HG03064 (cell line): Measurements from ENCODE around the gene NUS1.
"Not testable (repeated sequence)": the region's sequence is repeated elsewhere in the genome, so short reads cannot be mapped to it uniquely, and the experiment has no call there.

Source experiments
- ATAC-seq: cut with Tn5 transposase; IDR thresholded peaks from one replicate; pipeline ENCODE4 v1.9.1; 2021; ENCODE audit warnings: low read depth; ENCODE audit not compliant: unreplicated experiment

Gene NUS1

DNA sequence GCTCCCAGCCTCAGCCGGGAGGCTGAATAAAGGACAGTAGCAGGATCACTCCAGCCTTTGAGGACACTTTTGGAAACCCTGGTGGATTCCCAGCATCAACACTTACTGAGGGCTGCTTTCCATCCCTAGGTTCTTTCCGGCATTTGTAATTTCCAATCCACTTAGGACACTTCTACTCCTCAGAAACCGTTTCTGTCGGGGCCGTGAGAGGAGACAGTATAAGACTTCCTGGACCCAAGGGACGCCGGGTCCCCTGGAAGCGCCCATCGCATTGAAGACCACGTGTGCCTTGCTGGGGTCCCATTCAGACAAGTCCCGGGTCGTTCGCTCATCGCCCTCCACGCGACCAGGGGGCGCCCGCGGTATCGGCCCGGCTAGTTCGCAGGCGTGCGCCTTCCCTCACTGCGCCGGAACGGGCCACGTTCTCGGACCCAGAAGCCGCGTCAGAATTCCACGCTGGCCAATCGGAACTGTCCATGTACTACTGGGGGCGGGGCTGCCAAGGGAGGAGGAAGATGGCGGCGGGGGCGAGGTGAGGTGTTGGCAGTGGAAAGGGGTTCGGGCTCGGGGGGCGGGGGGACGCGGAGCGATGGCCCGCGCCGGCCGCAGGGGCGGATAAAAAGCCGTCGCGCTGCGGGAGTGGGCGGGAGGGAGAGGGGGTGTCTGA, at the start of gene NUS1:
NUS1 (plus strand) TSS at position 479 of the 667 bp plus-strand sequence. CDS start 202 bp downstream, outside the sequence.
- peak; percentile 99 for ATAC-seq

DNA sequence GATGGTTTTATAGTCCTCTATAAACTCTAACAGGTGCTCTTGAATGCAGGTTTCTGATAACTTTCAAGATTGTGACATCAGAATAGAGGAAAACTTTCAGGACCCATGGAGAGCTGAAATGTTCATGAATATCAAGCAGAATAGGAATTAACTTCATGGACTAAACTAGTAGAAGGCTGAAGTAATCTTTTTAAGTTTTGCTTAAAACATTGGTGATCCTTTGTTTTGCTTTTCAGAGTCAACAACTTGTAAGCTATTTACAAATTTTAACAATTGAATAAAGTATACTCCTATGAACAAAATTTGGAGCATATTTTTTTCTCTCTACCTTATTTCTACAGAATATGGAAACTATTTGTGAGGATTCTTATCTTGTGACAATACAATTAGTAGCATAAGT, 47.7 kb upstream of the NUS1 start:
- no peak for ATAC-seq

DNA sequence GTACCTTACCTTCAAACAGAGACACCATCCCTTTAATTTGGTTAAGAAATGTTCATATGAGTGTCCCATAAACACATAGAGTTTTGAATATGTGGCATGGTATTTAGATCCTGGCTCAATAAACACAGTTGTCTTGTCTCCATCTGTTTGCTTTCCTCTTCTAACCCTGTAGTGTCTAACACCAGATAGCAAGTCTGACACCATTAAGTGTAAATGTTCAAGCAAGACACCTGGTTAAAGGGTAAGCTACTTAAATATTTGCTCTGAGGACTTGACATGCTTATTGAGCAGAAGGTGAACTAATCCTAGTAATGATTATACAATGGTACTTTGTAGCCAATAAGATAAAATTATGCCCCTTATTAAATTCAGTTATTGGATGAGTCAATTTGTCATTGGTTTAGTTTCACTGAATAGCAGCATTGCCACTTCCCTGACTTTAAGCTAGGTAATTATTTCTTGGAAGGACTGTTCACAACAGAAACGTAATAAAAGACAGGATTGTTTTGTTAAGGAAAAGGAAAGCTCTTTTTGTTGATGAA, 46.1 kb upstream of the NUS1 start:
- ATAC-seq = no peak

DNA sequence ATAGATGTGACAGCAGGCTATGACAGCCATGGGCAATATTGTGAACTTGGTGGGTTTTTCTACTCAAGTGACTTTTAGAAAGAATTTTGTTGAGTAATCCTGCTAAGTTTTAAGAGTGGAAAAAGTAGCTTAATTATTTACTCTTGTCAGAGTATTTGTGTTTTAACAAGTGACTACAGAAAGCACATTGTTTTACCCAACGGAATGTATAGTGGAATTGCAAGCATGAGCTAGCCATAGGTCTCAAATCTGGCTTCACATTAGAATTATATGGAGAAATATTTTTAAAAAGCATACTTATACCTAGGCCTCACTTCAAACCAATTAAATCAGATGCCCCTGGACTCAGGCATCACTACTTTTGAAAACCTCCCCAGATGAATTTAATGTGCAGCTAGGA, 37.5 kb upstream of the NUS1 start:
- no peak for ATAC-seq

DNA sequence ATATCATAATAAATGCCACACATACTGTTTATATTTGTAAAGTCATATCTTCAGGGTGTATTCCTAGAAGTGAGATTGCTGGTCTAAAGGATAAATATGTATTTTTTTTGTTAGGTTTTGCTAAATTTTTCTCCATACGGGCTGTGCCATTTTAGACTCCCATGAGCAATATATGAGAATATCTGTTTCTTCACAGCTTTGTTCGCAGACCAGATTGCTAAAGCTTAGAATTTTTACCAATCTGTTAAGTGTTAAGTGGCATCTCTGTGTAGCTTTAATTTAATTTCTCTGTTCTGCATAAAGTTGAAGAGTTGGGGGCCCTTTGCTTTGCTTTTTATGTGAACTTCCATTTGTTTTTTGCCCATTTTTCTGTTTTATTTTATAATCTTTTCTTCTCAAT, 32.3 kb upstream of the NUS1 start:
- ATAC-seq = no peak

DNA sequence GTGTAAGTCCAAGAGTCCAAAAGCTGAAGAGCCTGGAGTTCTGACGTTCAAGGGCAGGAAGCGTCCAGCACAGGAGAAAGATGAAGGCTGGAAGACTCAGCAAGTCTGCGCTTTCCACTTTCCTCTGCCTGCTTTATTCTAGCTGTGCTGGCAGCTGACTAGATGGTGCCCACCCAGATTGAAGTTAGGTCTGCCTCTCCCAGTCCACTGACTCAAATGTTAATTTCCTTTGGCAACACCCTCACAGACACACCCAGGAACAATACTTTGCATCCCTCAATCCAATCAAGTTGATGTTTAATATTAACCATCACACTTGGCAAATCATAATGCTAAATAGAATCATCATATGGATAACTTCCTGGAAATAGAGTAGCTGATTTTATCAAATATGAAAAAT, 23.3 kb upstream of the NUS1 start:
- not testable (repeated sequence) for ATAC-seq

DNA sequence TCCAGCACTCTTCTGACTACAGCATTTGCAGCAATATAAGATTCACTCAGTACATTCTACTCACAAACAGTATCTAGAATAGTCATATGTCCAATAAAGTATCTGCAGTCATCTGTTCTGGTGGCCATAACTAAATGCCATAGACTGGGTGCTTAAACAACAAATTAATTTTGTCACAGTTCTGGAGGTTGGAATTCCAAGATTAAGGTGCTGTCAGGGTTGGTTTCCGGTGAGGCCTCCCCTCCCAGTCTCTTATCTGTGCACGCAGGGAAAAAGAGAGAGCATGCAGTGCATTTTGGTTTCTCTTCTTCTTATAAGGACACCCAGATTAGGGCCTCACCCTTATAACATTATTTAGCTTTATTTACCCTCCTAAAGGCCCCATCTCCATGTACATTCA, 21.3 kb upstream of the NUS1 start:
- ATAC-seq = no peak

DNA sequence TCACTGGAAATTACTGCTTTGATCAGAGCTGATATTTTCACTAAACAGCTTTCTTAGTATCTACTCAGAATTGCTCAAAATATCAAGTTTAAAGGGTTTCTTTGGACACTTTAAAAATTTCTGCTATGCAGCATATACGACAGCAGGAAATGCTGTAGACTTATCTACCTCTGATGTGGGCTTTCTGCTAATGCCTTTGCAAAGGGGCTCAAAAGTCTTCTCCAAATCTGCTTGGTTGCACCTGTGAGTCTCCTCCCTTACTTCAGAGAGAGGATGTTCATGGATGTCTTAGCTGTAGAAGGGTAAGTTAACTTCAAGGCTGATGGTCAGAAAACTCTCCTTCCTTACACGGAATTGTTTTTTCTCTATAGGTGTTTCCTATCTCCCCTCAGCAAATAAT, 19.9 kb upstream of the NUS1 start:
- ATAC-seq = no peak

DNA sequence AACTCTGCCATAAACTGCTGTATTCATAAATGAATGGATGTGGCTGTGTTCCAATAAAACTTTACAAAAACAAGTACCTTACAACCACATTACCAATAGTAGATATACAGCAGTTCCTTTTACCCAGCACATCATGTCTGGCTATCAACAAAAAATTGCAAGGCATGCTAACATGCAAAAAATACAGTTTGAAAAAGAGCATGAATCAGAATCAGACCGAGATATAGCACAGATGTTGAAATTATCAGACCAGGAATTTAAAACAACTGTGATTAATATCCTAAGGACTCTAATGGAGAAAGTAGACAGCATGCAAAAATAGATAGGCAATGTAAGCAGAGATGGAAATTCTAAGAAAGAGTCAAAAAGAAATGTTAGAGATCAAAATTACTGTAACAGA, 8.4 kb upstream of the NUS1 start:
- no peak for ATAC-seq

DNA sequence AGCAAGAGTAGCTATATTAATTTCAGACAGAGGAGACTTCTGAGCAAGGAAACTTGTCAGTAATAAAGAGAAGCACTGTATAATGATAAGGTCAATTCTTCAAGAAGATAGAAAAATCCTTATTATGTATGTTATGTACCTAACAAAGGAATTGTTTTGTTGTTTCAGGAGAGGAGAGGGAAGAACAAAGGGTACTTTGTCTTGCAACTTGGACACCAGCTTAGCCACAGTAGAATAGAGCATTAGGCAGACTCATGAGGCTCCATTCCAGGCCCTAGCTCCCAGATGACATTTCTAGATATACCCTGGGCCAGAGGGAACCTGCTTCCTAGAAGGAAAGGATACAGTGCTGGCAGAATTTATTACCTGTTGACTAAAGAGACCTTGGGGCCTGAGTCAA, 6.5 kb upstream of the NUS1 start:
- ATAC-seq = no peak

DNA sequence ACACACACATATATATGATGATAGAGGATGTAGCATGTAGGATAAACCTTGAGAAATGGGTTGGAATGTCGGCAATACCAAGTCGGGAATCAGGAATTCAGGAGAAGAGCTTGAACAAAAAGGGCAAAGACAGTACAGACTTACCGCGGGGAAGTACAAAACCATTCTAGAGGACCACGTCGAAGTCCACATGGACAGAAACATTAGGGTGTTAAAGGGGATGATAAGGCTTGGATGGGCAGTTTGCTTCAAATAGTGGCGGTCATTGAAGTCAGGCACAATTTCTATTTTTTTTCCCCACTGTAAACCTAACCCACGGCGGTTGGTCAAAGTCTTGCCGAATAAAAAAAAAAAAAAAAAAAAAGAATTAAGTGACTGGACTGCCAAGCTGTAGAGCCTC, 766 bp upstream of the NUS1 start:
- no peak for ATAC-seq

DNA sequence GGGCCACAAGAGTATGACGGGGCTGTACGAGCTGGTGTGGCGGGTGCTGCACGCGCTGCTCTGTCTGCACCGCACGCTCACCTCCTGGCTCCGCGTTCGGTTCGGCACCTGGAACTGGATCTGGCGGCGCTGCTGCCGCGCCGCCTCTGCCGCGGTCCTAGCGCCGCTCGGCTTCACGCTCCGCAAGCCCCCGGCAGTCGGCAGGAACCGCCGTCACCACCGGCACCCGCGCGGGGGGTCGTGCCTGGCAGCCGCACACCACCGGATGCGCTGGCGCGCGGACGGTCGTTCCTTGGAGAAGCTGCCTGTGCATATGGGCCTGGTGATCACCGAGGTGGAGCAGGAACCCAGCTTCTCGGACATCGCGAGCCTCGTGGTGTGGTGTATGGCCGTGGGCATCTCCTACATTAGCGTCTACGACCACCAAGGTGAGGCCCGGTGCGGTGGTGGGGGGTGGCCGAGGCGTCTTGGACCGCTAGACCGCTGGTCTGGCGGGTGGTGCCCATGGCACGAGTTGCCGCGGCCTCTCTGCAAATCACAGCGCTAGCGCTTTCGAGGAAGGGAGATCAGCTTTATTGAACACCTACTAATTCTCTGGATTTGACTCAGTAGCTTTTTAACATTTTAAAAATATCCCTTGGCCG, 511 bp downstream of the NUS1 start:
- ATAC-seq = peak; percentile 13

DNA sequence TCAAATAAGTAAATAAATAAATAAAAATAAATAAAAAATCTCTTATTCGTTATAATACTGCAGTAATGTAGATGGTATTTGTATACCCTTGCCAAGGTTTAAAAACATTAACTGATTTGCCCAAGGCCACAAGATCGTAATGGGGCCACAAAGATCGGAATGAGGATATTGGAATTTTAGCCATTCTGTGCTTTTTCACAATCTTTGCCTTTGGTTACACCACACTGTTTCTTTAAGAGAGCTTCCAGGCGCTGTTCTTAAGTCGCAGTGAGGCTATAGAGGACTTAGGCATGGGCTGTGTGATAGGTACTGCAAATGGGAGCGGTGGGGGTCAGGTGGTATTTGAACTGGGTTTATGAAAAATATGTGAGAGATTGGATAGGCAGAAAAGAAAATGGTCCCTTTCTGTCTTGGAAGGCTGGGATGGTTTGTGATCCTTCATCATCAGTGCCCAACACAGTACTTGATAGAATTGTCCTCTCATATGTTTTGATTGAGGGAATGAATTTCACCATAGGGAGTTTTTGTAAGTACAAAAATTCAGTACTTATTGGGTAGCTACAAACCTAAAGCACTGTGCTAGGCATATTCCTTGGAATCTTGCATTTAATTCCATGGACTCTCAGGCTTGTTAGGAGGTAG, 1.4 kb downstream of the NUS1 start:
- ATAC-seq = no peak

DNA sequence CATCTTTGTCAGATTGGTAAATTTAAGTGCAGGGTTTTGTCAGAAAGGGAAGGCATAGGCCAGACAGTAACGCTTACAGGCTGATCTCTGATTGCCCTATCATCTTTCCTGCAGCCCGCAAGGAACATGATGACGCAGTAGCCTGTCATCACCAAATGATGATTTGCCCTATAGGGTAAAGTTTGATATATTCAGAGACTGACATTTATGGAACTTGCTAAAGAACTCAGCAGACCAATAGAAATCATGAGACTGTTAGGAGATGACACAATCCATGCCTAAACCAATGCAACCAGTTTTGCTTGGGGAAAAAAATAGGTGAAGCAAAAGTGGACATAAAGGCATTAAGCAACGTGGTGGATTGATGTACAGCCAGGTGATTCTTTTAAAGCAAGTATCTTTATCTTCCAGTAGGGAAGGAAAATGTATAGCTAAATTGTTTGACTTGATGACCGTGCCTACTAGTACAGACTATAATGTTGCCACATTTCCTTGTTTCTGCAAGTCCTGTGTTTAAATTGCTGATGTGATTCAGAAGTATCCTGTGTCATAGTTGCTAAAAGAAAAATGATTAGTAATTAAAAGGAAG, 2.4 kb downstream of the NUS1 start:
- no peak for ATAC-seq

DNA sequence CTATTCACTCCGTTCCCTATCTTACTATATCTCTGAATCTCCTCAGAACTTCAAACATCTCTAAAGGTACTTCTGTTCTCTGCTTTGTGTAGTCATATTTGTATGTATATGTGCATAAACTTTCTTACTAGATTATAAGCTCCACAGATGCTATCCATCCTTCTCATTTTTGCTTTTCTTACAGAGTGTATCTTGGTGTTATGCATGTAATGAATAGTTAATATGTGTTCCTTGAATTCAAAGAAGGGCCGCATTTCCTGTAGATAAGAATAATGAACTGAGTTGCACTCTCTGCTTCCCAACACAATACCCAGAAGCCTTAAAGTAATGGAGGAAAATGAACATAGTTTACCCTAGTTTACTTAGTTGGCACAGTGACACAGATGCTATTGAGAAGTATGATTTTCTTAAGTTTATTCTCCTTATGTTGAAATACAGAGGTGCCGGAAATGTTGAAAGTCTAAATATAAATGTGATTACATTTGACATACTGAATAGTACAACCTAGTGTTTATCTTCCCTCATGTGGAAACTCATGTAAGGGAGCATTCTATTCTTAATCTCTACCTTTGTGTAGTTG, 6.0 kb downstream of the NUS1 start:
- no peak for ATAC-seq

DNA sequence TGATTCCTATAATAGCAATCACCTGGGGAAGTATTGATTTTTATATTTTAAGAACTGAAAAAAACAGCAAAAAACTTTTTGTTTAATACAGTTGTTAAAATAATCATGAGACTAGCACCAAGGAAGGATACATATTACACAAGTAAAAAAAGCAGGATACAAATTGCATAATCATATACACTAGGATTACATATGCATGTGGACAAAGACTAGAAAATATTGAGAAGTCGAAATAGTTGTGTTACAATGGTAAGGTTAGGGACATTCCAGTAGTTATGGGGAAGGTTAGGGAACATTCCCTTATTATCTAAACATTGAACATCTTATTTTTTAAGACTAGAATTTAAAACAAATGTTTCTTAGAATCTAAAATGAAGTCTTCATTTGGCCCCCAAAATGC, 9.5 kb downstream of the NUS1 start:
- no peak for ATAC-seq

DNA sequence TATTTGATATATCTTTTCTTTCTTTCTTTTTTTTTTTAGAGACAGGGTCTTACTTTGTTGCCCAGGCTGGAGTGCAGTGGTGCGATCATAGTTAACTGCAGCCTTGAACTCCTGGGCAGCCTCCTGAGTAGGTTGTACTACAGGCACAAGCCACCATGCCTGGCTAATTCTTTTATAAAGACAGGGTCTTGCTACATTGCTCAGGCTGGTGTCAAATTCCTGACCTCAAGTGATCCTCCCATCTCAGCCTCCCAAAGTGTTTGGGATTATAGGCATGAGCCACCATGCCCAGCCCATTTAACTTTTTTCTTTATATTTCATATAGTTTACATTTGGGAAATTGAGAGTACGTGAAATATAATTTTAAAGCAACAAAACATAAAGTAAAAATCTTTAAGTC, 10.1 kb downstream of the NUS1 start:
- no peak for ATAC-seq

DNA sequence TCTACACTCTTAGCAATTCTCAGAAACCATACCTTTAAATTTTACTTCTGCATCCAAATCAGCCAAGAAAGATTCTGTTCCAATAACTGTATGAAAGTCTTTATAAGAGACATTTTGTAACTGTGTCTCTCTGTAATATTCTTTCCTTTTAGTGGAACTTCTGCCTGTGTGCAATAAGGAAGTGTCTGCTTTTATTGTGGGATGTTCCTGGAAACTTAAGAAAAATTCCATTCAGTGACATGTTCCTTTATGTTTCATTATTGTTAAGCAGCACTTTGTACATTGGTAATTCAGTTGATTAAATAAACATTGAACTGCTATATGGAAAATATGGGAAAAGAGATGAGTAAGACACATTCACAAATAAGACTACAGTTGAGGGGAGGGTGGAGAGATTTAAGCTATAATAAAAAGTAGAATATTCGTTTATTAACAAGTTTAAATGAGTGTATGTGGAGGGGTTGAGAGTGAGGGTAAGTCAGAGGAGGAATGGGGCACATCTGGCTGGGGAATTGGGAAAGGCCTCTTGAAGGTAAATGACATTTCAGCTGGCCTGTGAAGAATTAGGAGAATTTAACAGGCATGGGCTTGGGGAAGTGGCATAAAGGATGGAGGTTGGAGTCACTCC, 11.9 kb downstream of the NUS1 start:
- ATAC-seq = no peak

DNA sequence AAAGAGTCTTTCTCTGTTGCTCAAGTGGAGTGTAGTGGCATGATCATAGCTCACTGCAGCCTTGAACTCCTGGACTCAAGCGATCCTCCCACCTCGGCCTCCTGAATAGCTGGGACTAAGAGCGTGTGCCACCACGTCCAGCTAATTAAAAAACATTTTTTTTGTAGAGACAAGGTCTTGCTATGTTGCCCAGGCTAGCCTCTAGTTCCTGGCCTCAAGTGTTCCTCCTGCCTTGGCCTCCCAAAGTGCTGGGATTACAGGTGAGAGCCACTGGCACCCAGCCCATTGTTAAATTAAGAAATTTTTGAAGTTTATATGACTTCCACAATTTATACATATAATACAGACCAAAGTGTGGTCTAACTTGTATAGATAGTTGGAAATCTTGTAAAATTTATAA, 14.3 kb downstream of the NUS1 start:
- ATAC-seq = not testable (repeated sequence)

DNA sequence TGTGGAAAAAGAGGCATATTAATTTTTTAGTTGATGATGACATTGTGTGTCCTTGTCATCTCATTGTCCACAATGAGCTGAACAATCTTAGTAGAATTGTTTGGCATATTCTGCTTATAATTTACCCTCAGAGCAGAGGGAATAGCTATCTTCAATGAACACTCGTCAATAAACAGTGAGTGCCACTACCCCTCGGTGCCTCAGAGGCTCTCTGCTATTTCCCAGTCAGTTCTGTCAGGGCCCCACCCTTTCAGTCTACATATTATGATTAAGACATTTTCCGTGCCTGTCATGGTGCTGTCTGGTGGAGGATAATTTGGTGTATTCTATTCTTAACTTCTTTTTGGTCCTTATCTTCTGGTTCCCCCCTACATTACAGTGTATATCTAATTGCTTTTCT, 31.2 kb downstream of the NUS1 start:
- no peak for ATAC-seq
